ENCODE results near the gene HMG20B.

HMG20B gene

DNA sequence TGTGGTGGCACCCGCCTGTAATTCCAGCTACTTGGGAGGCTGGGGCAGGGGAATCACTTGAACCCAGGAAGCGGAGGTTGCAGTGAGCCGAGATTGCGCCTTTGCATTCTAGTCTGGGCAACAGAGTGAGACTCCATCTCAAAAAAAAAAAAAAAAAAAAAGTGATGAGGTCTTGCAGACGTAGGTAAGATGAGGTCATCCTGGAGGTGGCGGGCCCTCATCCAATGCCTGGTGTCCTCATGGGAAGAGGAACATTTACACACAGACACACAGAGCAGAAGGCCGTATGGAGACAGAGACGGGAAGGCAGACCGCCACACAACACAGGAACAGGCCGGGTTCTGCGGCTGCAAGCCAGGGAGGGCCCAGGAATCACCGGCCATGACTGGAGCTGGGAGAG, 49.5 kb downstream of the HMG20B start:
- DNase-seq (ENCODE audit: low read depth) = no peak

DNA sequence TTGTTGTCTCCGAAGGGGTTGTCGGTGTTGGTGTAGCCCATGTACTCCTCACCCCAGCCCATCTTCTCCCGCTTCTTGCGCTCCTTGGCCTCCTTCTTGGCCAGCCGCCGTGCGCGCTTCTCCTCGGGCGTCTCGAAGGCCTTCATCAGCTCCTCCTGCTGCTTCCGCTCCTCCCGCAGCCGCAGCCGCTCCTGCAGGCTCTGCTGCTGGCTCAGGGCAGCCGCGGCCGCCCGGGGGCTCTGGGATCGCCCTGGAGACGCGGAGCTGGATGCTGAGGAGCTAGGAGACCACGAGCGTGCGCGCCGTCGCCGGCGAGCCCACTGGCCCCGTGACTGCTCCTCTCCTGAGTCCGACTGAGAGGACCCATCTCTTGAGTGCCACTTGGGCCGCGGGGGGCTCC, 51.0 kb downstream of the HMG20B start:
- DNase-seq (ENCODE audit: low read depth) = no peak

DNA sequence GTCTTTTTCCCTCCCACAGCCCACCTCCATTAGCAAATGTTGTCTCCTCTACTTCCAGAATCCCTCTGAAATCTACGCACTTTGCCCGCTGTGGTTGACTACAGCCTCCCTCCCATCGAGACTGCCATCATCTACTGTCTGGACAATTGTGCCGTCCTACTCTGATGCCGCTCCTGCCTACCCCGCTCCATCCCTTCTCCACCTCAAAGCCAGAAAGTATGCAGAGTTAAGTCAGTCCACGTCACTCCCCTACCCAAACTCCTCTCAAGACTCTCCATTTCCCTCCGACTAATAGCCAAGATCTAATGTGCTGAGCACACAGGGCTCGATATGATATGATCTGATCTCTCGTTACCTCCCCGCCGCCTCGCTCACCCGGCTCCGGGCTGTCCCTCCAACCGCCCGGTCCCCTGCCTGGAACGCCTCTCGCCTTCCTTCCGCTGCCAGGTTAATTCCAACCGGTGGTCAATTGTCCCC, 53.3 kb downstream of the HMG20B start:
- DNase-seq (ENCODE audit: low read depth) = no peak

DNA sequence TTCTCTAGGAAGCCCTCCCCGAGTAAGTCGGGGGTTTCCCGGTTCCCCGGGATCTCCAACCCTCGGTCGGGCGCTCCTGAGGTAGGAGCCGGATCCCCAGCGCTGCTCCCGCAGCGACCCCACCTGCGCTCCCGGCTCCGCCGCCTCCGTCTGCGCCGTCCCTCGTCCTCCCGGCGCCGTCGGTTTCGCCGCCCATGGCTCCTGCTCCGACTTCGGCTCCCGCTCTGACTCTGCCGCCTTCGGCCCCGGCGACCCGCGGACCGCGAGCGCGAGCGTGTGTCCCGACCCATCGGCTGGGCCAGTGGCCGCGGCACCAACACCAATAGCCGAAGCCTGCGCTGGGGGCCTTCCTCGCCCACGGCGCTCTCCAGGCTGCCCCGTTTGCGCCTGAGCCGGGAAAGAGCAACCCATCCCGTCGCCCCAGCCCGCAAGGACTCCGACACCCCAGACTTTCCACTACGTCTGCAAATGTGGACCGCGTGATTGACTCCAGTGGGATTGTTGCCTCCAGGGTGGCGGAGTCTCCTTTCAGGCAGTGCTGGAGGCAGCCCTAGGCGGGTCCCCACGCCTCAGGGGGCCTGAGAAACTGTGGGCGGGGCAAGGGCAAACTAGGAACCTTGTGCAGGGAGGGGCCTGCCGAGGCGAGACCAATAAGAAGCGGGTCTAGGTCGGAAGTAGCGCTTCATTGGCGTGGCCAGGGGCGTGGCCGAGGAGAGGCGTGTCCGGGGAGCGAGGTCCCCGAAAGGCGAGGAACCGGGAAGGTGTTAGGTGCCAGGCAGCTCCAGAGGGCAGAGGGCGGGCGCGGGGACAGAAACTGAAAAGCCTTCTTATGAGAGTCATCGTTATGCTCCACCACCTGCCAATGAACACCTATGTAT, 54.0 kb downstream of the HMG20B start, which contains the start of gene CACTIN:
Gene CACTIN (minus strand): TSS at position 318 of the 878 bp plus-strand sequence. CDS start 28 bp downstream, at position 290.
- peak; percentile 97 for DNase-seq (ENCODE audit: low read depth)

DNA sequence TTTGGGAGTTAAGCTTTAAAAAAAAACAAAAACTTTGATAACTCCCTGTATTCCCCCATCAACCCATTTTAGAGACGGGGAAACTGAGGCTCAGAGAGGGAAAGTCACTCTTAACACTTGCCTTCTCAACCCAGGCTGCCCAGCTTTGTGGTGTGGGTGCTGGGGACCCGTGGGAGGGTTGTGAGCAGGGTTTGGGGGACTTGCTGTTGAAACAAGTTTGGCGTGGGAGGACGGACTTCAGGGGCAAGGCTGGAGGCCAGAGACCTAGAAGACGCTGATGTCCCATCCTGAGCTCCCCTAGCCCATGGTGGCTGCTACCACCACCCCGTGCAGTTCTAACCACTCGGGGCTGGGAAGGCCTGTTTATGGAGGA, 54.6 kb downstream of the HMG20B start:
- DNase-seq (ENCODE audit: low read depth) = no peak

All from stimulated activated CD8-positive, alpha-beta memory T cell treated with anti-CD3 and anti-CD28 coated beads, Interleukin-12 subunit alpha, Interleukin-12 subunit beta, amount 100 ng/mL, for 1 hour (primary cell).